Measurements from ENCODE around the gene OTOP2.
"Not testable (repeated sequence)": the region's sequence is repeated elsewhere in the genome, so short reads cannot be mapped to it uniquely, and the experiment has no call there.

The OTOP2 gene

DNA sequence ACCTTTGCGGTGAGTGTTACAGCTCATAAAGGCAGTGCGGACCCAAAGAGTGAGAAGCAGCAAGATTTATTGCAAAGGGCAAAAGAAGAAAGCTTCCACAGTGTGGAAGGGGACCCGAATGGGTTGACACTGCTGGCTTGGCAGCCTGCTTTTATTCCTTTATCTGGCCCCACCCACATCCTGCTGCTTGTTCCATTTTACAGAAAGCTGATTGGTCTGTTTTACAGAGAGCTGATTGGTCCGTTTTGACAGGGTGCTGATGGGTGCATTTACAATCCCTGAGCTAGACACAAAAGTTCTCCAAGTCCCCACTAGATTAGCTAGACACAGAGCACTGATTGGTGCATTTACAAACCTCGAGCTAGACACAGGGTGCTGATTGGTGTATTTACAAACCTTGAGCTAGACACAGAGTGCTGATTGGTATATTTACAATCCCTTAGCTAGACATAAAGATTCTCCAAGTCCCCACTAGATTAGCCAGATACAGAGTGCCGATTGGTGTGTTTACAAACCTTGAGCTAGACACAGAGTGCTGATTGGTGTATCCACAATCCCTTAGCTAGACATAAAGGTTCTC is 17.8 kb upstream of the OTOP2 start:
- H2BK15ac ChIP-seq (replicated peaks; ENCODE audit: low read depth); H3K18ac ChIP-seq (ENCODE audit: low read length); H2BK5ac ChIP-seq (ENCODE audit: low read length); H3K4ac ChIP-seq (ENCODE audit: low read depth, low read length); H3K27ac ChIP-seq (ENCODE audit: low read depth, low read length); H3K79me1 ChIP-seq (ENCODE audit: low read length); H3K79me2 ChIP-seq (ENCODE audit: control insufficient read depth, insufficient read depth, low read length); H2AK5ac ChIP-seq (ENCODE audit: low read length); H4K8ac ChIP-seq (ENCODE audit: low read depth, low read length); H2BK120ac ChIP-seq (ENCODE audit: low read depth, low read length); H3K27me3 ChIP-seq (ENCODE audit: insufficient read depth, low read length, poor library complexity); H3K36me3 ChIP-seq (ENCODE audit: control insufficient read depth, insufficient read depth, low read length); H4K5ac ChIP-seq (ENCODE audit: low read length); H3K4me2 ChIP-seq (ENCODE audit: low read length); H3K9ac ChIP-seq (ENCODE audit: low read length); DNase-seq; H3K23ac ChIP-seq (ENCODE audit: low read length); H3K4me3 ChIP-seq (ENCODE audit: low read length); H3K56ac ChIP-seq (ENCODE audit: low read length); H3K4me1 ChIP-seq (ENCODE audit: control insufficient read depth, low read depth, low read length): not testable (repeated sequence)
- no CpG with 5 or more reads among the region's 6 CpGs for WGBS (ENCODE audit: extremely low coverage, insufficient coverage, low lambda C conversion rate)

DNA sequence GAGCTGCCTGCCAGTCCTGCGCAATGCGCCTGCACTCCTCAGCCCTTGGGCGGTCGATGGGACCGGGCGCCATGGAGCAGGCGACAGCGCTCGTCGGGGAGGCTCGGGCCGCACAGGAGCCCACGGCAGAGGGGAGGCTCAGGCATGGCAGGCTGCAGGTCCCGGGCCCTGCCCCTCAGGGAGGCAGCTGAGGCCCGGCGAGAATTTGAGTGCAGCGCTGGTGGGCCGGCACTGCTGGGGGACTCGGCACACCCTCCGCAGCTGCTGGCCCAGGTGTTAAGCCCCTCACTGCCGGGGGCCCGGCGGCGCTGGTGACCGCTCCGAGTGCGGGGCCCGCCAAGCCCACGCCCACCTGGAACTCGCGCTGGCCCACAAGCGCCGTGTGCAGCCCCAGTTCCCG is 17.1 kb upstream of the OTOP2 start:
- Histone ChIP-seq H3K18ac (ENCODE audit: low read length) (no peak overlapping the region), H3K56ac (ENCODE audit: low read length) (no peak overlapping the region), H3K4me3 (ENCODE audit: low read length) (no peak overlapping the region), H3K4ac (ENCODE audit: low read depth, low read length) (no peak overlapping the region), H3K23ac (ENCODE audit: low read length) (no peak overlapping the region), H3K9ac (ENCODE audit: low read length) (no peak overlapping the region), H3K4me2 (ENCODE audit: low read length) (no peak overlapping the region), H3K27ac (ENCODE audit: low read depth, low read length) (no peak overlapping the region), H2BK5ac (ENCODE audit: low read length) (no peak overlapping the region), H4K8ac (ENCODE audit: low read depth, low read length) (no peak overlapping the region), H3K79me1 (ENCODE audit: low read length) (no peaks in the 10 kb centered on the region), H4K5ac (ENCODE audit: low read length) (no peak overlapping the region), H3K4me1 (ENCODE audit: control insufficient read depth, low read depth, low read length) (no peaks in the 10 kb centered on the region), H2BK15ac (replicated peaks; ENCODE audit: low read depth) (no peak overlapping the region), H3K36me3 (ENCODE audit: control insufficient read depth, insufficient read depth, low read length) (no peaks in the 10 kb centered on the region), H3K27me3 (ENCODE audit: insufficient read depth, low read length, poor library complexity) (no peaks in the 10 kb centered on the region), H2BK120ac (ENCODE audit: low read depth, low read length) (no peak overlapping the region), H2AK5ac (ENCODE audit: low read length) (no peak overlapping the region), H3K79me2 (ENCODE audit: control insufficient read depth, insufficient read depth, low read length) (no peaks in the 10 kb centered on the region)
- DNase-seq = no peak
- no CpG with 5 or more reads among the region's 34 CpGs for WGBS (ENCODE audit: extremely low coverage, insufficient coverage, low lambda C conversion rate)

DNA sequence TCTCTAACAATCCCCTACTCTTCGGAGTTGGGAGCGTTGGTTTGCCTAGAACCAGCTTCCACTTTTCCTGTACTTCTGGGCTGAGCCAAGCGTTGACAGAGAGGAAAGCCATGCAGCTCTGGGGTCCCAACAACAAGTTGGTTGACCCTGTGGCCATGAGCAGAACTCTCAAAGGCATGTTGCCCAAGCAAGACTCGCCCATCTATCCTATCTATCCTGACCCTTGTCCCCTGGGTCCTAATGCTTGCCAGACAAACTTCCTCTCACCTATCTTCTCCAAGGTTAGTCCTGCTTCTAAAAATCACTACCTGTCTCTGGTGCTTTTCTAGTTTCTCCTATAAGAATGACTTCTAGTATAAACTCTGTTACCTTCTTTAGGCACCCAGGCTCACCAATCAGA is 15.0 kb upstream of the OTOP2 start:
- not testable (repeated sequence) for H3K27me3 ChIP-seq (ENCODE audit: insufficient read depth, low read length, poor library complexity); H2BK5ac ChIP-seq (ENCODE audit: low read length); H3K36me3 ChIP-seq (ENCODE audit: control insufficient read depth, insufficient read depth, low read length); H3K27ac ChIP-seq (ENCODE audit: low read depth, low read length); H3K18ac ChIP-seq (ENCODE audit: low read length); H3K79me2 ChIP-seq (ENCODE audit: control insufficient read depth, insufficient read depth, low read length); H3K56ac ChIP-seq (ENCODE audit: low read length); H4K5ac ChIP-seq (ENCODE audit: low read length); H3K4ac ChIP-seq (ENCODE audit: low read depth, low read length); H2BK15ac ChIP-seq (replicated peaks; ENCODE audit: low read depth); H3K9ac ChIP-seq (ENCODE audit: low read length); H3K4me1 ChIP-seq (ENCODE audit: control insufficient read depth, low read depth, low read length); H4K8ac ChIP-seq (ENCODE audit: low read depth, low read length); H3K4me3 ChIP-seq (ENCODE audit: low read length); H3K4me2 ChIP-seq (ENCODE audit: low read length); H2AK5ac ChIP-seq (ENCODE audit: low read length); H3K23ac ChIP-seq (ENCODE audit: low read length); H3K79me1 ChIP-seq (ENCODE audit: low read length); H2BK120ac ChIP-seq (ENCODE audit: low read depth, low read length)
- no CpG with 5 or more reads among the region's 4 CpGs for WGBS (ENCODE audit: extremely low coverage, insufficient coverage, low lambda C conversion rate)
- peak; percentile 39 for DNase-seq

DNA sequence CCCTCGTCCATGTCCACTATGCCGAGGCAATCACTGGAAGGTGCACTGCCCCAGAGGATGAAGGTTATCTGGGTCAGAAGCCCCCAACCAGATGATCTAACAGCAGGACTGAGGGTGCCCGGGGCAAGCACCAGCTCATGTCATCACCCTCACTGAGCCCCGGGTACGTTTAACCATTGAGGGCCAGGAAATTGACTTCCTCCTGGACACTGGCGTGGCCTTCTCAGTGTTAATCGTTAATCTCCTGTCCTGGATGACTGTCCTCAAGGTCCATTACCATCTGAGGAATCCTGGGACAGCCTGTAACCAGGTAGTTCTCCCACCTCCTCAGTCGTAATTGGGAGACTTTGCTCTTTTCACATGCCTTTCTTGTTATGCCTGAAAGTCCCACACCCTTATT is 12.7 kb upstream of the OTOP2 start:
- not testable (repeated sequence) for H3K79me2 ChIP-seq (ENCODE audit: control insufficient read depth, insufficient read depth, low read length); H3K23ac ChIP-seq (ENCODE audit: low read length); H3K18ac ChIP-seq (ENCODE audit: low read length); H3K27ac ChIP-seq (ENCODE audit: low read depth, low read length); H2BK5ac ChIP-seq (ENCODE audit: low read length); H3K27me3 ChIP-seq (ENCODE audit: insufficient read depth, low read length, poor library complexity); H3K4me1 ChIP-seq (ENCODE audit: control insufficient read depth, low read depth, low read length); H3K36me3 ChIP-seq (ENCODE audit: control insufficient read depth, insufficient read depth, low read length); H3K79me1 ChIP-seq (ENCODE audit: low read length); H4K5ac ChIP-seq (ENCODE audit: low read length); H3K4ac ChIP-seq (ENCODE audit: low read depth, low read length); H3K4me3 ChIP-seq (ENCODE audit: low read length); H2AK5ac ChIP-seq (ENCODE audit: low read length); H4K8ac ChIP-seq (ENCODE audit: low read depth, low read length); H2BK120ac ChIP-seq (ENCODE audit: low read depth, low read length); H2BK15ac ChIP-seq (replicated peaks; ENCODE audit: low read depth); H3K56ac ChIP-seq (ENCODE audit: low read length); DNase-seq; H3K4me2 ChIP-seq (ENCODE audit: low read length); H3K9ac ChIP-seq (ENCODE audit: low read length)
- no CpG with 5 or more reads among the region's 8 CpGs for WGBS (ENCODE audit: extremely low coverage, insufficient coverage, low lambda C conversion rate)

DNA sequence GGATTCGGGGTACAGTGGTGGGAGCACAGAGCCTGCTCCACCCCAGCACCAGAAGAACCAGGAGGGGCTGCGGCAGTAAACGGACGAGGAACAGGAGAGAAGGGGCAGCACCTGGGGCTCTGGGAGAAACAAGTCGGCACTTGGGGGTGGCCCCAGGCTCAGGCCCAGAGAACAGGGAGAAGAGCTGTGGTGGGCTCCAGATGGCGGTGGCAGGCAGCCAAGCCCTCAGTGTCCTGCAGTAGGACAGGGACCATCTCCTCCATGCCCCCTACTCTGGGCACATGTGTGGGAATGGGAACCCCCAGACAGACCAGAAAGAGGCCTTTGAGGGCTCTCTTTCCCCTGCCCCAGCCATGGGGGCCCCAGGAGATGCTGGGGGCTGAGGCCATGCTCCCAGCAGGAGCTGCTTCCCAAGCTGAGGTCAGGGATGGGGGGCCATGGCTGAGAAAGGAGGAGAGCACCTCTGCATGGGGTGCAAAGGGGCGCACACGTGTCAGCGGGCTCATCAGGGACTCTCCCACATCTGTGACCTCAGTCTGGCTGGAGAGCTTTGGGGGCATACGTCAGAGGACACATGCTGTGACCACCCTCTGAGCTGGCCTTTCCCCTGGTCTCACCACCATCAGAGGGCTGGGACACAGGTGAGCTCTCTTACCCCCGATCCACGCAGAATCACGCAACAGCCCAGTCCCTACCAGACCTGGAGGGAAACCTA is 7.8 kb upstream of the OTOP2 start:
- H3K4me3 ChIP-seq (ENCODE audit: low read length) = no peak overlapping the region
- H2BK5ac ChIP-seq (ENCODE audit: low read length) = no peak overlapping the region
- H3K36me3 ChIP-seq (ENCODE audit: control insufficient read depth, insufficient read depth, low read length) = no peaks in the 10 kb centered on the region
- WGBS (ENCODE audit: extremely low coverage, insufficient coverage, low lambda C conversion rate) = no CpG with 5 or more reads among the region's 13 CpGs
- H3K79me2 ChIP-seq (ENCODE audit: control insufficient read depth, insufficient read depth, low read length) = no peaks in the 10 kb centered on the region
- H3K4me2 ChIP-seq (ENCODE audit: low read length) = no peak overlapping the region
- H3K27ac ChIP-seq (ENCODE audit: low read depth, low read length) = no peak overlapping the region
- H4K8ac ChIP-seq (ENCODE audit: low read depth, low read length) = no peak overlapping the region
- no peak overlapping the region for H2BK15ac ChIP-seq (replicated peaks; ENCODE audit: low read depth)
- no peak overlapping the region for H3K18ac ChIP-seq (ENCODE audit: low read length)
- no peaks in the 10 kb centered on the region for H3K4me1 ChIP-seq (ENCODE audit: control insufficient read depth, low read depth, low read length)
- no peaks in the 10 kb centered on the region for H3K27me3 ChIP-seq (ENCODE audit: insufficient read depth, low read length, poor library complexity)
- no peak overlapping the region for H3K56ac ChIP-seq (ENCODE audit: low read length)
- no peak overlapping the region for H4K5ac ChIP-seq (ENCODE audit: low read length)
- H3K4ac ChIP-seq (ENCODE audit: low read depth, low read length) = no peak overlapping the region
- H3K23ac ChIP-seq (ENCODE audit: low read length) = no peak overlapping the region
- no peaks in the 10 kb centered on the region for H3K79me1 ChIP-seq (ENCODE audit: low read length)
- no peak overlapping the region for H3K9ac ChIP-seq (ENCODE audit: low read length)
- DNase-seq = no peak
- no peak overlapping the region for H2BK120ac ChIP-seq (ENCODE audit: low read depth, low read length)
- no peak overlapping the region for H2AK5ac ChIP-seq (ENCODE audit: low read length)

DNA sequence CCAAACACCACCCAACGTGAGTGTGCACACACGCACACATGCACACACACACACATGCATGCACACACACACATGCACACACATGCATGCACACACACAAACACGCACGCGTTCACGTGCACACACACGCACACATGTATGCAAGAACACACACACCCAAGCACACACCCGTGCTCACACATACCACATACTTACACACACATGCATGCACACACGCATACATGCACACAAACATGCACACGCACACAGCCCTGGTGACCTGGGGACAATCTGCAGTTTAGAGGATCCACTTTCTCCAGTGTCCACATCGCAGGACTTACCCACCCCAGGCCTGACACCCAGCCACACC is 7.2 kb upstream of the OTOP2 start:
- no peak overlapping the region for H3K4me3 ChIP-seq (ENCODE audit: low read length)
- H3K9ac ChIP-seq (ENCODE audit: low read length) = no peak overlapping the region
- no peaks in the 10 kb centered on the region for H3K79me2 ChIP-seq (ENCODE audit: control insufficient read depth, insufficient read depth, low read length)
- no peak overlapping the region for H4K5ac ChIP-seq (ENCODE audit: low read length)
- no peak overlapping the region for H3K4ac ChIP-seq (ENCODE audit: low read depth, low read length)
- no peaks in the 10 kb centered on the region for H3K4me1 ChIP-seq (ENCODE audit: control insufficient read depth, low read depth, low read length)
- no peaks in the 10 kb centered on the region for H3K27me3 ChIP-seq (ENCODE audit: insufficient read depth, low read length, poor library complexity)
- no peak overlapping the region for H2AK5ac ChIP-seq (ENCODE audit: low read length)
- no peak overlapping the region for H4K8ac ChIP-seq (ENCODE audit: low read depth, low read length)
- no peak overlapping the region for H3K4me2 ChIP-seq (ENCODE audit: low read length)
- no peak overlapping the region for H2BK5ac ChIP-seq (ENCODE audit: low read length)
- no peak overlapping the region for H2BK120ac ChIP-seq (ENCODE audit: low read depth, low read length)
- H3K56ac ChIP-seq (ENCODE audit: low read length) = no peak overlapping the region
- H3K23ac ChIP-seq (ENCODE audit: low read length) = no peak overlapping the region
- WGBS (ENCODE audit: extremely low coverage, insufficient coverage, low lambda C conversion rate) = no CpG with 5 or more reads among the region's 11 CpGs
- no peaks in the 10 kb centered on the region for H3K36me3 ChIP-seq (ENCODE audit: control insufficient read depth, insufficient read depth, low read length)
- no peak for DNase-seq
- no peaks in the 10 kb centered on the region for H3K79me1 ChIP-seq (ENCODE audit: low read length)
- no peak overlapping the region for H3K18ac ChIP-seq (ENCODE audit: low read length)
- H3K27ac ChIP-seq (ENCODE audit: low read depth, low read length) = no peak overlapping the region
- H2BK15ac ChIP-seq (replicated peaks; ENCODE audit: low read depth) = no peak overlapping the region

Data from mesendoderm (in vitro differentiated cells).